WTC11 (cell line): ENCODE measurements around the gene ATG13. TPM values are rescaled to one million over a fixed set of nuclear protein-coding genes. Genes with fewer than 3 reads are reported as not detected.

Experiments
- ATAC-seq: fragments of 200-7000 bp; cut with Tn5 transposase; 2 replicates; pipeline ENCODE4 v1.10.0; 2021; ENCODE audit warnings: mild to moderate bottlenecking, moderate library complexity
- CTCF ChIA-PET: fragments of 300-600 bp; sonication (Branson Sonifier 250); formaldehyde crosslinking; loops from one replicate; lab custom pipeline; 2021; ENCODE audit warnings: antibody characterized with exemption; lab: Charles Lee
- POLR2A ChIA-PET: fragments of 350-600 bp; sonication (Branson Sonifier 250); formaldehyde crosslinking; loops from one replicate; lab custom pipeline; 2021; ENCODE audit warnings: antibody characterized with exemption; lab: Charles Lee
- DNase-seq: peaks from one replicate; pipeline ENCODE4 v3.0.0; 2021; ENCODE audit warnings: low spot score
- H3K27ac Mint-ChIP-seq: 2 replicates; pipeline ENCODE4 v1.8.0; 2021; ENCODE audit warnings: mixed read lengths
- H3K27me3 Mint-ChIP-seq: 2 replicates; pipeline ENCODE4 v1.8.0; 2021; ENCODE audit warnings: low read depth, mild to moderate bottlenecking, moderate library complexity, mixed read lengths
- H3K36me3 Mint-ChIP-seq: 2 replicates; pipeline ENCODE4 v1.8.0; 2021; ENCODE audit warnings: mixed read lengths
- H3K4me1 Mint-ChIP-seq: 2 replicates; pipeline ENCODE4 v1.8.0; 2022; ENCODE audit warnings: mixed read lengths
- H3K4me3 Mint-ChIP-seq: 2 replicates; pipeline ENCODE4 v1.8.0; 2021; ENCODE audit warnings: mild to moderate bottlenecking, moderate library complexity, mixed read lengths
- H3K9me3 Mint-ChIP-seq: 2 replicates; pipeline ENCODE4 v1.8.0; 2021; ENCODE audit warnings: mixed read lengths
- AFF4 ChIP-seq: sonication (generic); formaldehyde crosslinking; IDR thresholded peaks from 2 replicates; pipeline ENCODE4 v1.8.1; 2023; ENCODE audit warnings: mild to moderate bottlenecking, missing genetic modification reagents, borderline replicate concordance
- ARID4B ChIP-seq: sonication (generic); formaldehyde crosslinking; IDR thresholded peaks from 2 replicates; pipeline ENCODE4 v1.8.0; 2023; ENCODE audit warnings: missing genetic modification reagents, mild to moderate bottlenecking, borderline replicate concordance
- CDX4 ChIP-seq: fragments of 250-450 bp; sonication (Bioruptor Pico); IDR thresholded peaks from 2 replicates; pipeline ENCODE4 v1.9.0; 2021; ENCODE audit warnings: moderate library complexity, mild to moderate bottlenecking, inconsistent platforms, borderline replicate concordance
- CTCF ChIP-seq: fragments of 200-600 bp; IDR thresholded peaks from 2 replicates; pipeline ENCODE4 v1.8.0; 2022; ENCODE audit warnings: antibody characterized with exemption
- EMX1 ChIP-seq: fragments of 250-450 bp; sonication (Bioruptor Pico); IDR thresholded peaks from 2 replicates; pipeline ENCODE4 v1.8.0; 2021; ENCODE audit warnings: mild to moderate bottlenecking
- ETV6 ChIP-seq: sonication (generic); formaldehyde crosslinking; IDR thresholded peaks from 2 replicates; pipeline ENCODE4 v1.8.1; 2022; ENCODE audit warnings: mild to moderate bottlenecking, missing genetic modification reagents
- IRF2 ChIP-seq: sonication (generic); formaldehyde crosslinking; IDR thresholded peaks from 2 replicates; pipeline ENCODE4 v1.8.0; 2022; ENCODE audit warnings: low read depth, missing genetic modification reagents, borderline replicate concordance
- KAT7 ChIP-seq: sonication (generic); formaldehyde crosslinking; IDR thresholded peaks from 2 replicates; pipeline ENCODE4 v1.8.1; 2023; ENCODE audit warnings: missing genetic modification reagents, mild to moderate bottlenecking, borderline replicate concordance
- MXD4 ChIP-seq: fragments of 250-450 bp; sonication (Bioruptor Pico); IDR thresholded peaks from 2 replicates; pipeline ENCODE4 v1.8.0; 2021; ENCODE audit warnings: mild to moderate bottlenecking, moderate library complexity, borderline replicate concordance
- NFATC4 ChIP-seq: fragments of 250-450 bp; sonication (Bioruptor Pico); IDR thresholded peaks from 2 replicates; pipeline ENCODE4 v1.9.0; 2021; ENCODE audit warnings: mild to moderate bottlenecking
- NR3C1 ChIP-seq: sonication (generic); formaldehyde crosslinking; conservative IDR thresholded peaks from 2 replicates; pipeline ENCODE4 v1.8.1; 2023; ENCODE audit warnings: low read depth, mild to moderate bottlenecking, missing genetic modification reagents
- PRDM15 ChIP-seq: sonication (generic); formaldehyde crosslinking; IDR thresholded peaks from 2 replicates; pipeline ENCODE4 v1.8.0; 2022; ENCODE audit warnings: missing genetic modification reagents
- PRRX2 ChIP-seq: fragments of 250-450 bp; sonication (Bioruptor Pico); IDR thresholded peaks from 2 replicates; pipeline ENCODE4 v1.8.0; 2021; ENCODE audit warnings: mild to moderate bottlenecking
- SMAD3 ChIP-seq: sonication (generic); formaldehyde crosslinking; IDR thresholded peaks from 2 replicates; pipeline ENCODE4 v1.8.0; 2022; ENCODE audit warnings: missing genetic modification reagents, mild to moderate bottlenecking, borderline replicate concordance
- SOX15 ChIP-seq: fragments of 250-450 bp; sonication (Bioruptor Pico); IDR thresholded peaks from 2 replicates; pipeline ENCODE4 v1.9.0; 2021; ENCODE audit warnings: mild to moderate bottlenecking
- TP53 ChIP-seq: sonication (generic); formaldehyde crosslinking; IDR thresholded peaks from 2 replicates; pipeline ENCODE4 v1.8.1; 2023; ENCODE audit warnings: mild to moderate bottlenecking, missing genetic modification reagents
- ZNF121 ChIP-seq: sonication (generic); formaldehyde crosslinking; IDR thresholded peaks from 2 replicates; pipeline ENCODE4 v1.8.0; 2023; ENCODE audit warnings: missing genetic modification reagents
- ZNF232 ChIP-seq: sonication (generic); formaldehyde crosslinking; IDR thresholded peaks from 2 replicates; pipeline ENCODE4 v1.8.0; 2022; ENCODE audit warnings: mild to moderate bottlenecking, missing genetic modification reagents
- total RNA-seq: library from RNA; stranded (reverse); gene quantifications from 3 replicates; pipeline ENCODE4 v1.2.3, GENCODE V29; 2021

The ATG13 gene
- total RNA-seq, 1 experiment from 2014 or later: 85.4 TPM

- TF ChIP-seq ARID4B (CRISPR knock-in tag): no peak
- TF ChIP-seq EMX1: no peak
- TF ChIP-seq MXD4 (CRISPR knock-in tag): no peak
- TF ChIP-seq CTCF: no peak
- TF ChIP-seq SOX15 (CRISPR knock-in tag): no peak
- no peak for TF ChIP-seq ETV6 (CRISPR knock-in tag)
- TF ChIP-seq PRRX2: no peak
- TF ChIP-seq AFF4 (CRISPR knock-in tag): no peak
- no peak for TF ChIP-seq KAT7
- no peak for TF ChIP-seq NFATC4
- TF ChIP-seq NR3C1 (CRISPR knock-in tag): no peak
- no peak for TF ChIP-seq SMAD3 (CRISPR knock-in tag)
- TF ChIP-seq IRF2 (CRISPR knock-in tag): no peak
Measured at GRCh38 chr11:46588131-46588530, 29.2 kb upstream of the ATG13 start (continued).

GRCh38 chr11:46588915-46589314 is 28.4 kb upstream of the ATG13 start:
- Mint-ChIP-seq H3K4me1 (peaks cover 13% of the 10 kb centered on the region), H3K4me3 (no peak overlapping the region)
- TF ChIP-seq TP53 (CRISPR knock-in tag) (no peak), NFATC4 (no peak), CDX4 (no peak), ZNF121 (CRISPR knock-in tag) (no peak), ZNF232 (no peak), PRDM15 (no peak)
- TF ChIP-seq, all 79 proteins: peak for 0
- 0 out of 2 replicates have a peak, but pooled peaks cover 2% of the 10 kb centered on the region for H3K36me3 Mint-ChIP-seq
- ATAC-seq (no peak), DNase-seq (no peak)
- H3K27ac Mint-ChIP-seq: no peak overlapping the region
- H3K9me3 Mint-ChIP-seq: no peaks in the 10 kb centered on the region
- ChIA-PET CTCF (no interaction called here), POLR2A (interaction anchor here (0.7 kb wide), 1 partner anchor 18 kb away, joined by 5 read pairs; no protein-coding TSS in a partner anchor)
- no peaks in the 10 kb centered on the region for H3K27me3 Mint-ChIP-seq
